Middle frontal gyrus (tissue), 1 donor: ENCODE data around the gene PCDHGB2.
"Not testable (repeated sequence)": the region's sequence is repeated elsewhere in the genome, so short reads cannot be mapped to it uniquely, and the experiment has no call there.

Experiments
- DNase-seq: peaks from one replicate; pipeline ENCODE4 v3.0.0-alpha.2; 2015; ENCODE audit warnings: low spot score; ENCODE audit errors: extremely low spot score

Gene PCDHGB2

GRCh38 chr5:141384471-141385267 lies 24.9 kb downstream of the PCDHGB2 start:
- DNase-seq = no peak

- not testable (repeated sequence) for DNase-seq
Measured at GRCh38 chr5:141387557-141388311, 27.9 kb downstream of the PCDHGB2 start, which contains the start of gene PCDHGB4. TSS of gene PCDHGB4 (plus strand) at chr5:141387698. CDS start at chr5:141387885, 187 bp downstream.

GRCh38 chr5:141388661-141389060 lies 28.9 kb downstream of the PCDHGB2 start:
- no peak for DNase-seq

GRCh38 chr5:141389153-141390042 lies 29.6 kb downstream of the PCDHGB2 start:
- no peak for DNase-seq

DNA sequence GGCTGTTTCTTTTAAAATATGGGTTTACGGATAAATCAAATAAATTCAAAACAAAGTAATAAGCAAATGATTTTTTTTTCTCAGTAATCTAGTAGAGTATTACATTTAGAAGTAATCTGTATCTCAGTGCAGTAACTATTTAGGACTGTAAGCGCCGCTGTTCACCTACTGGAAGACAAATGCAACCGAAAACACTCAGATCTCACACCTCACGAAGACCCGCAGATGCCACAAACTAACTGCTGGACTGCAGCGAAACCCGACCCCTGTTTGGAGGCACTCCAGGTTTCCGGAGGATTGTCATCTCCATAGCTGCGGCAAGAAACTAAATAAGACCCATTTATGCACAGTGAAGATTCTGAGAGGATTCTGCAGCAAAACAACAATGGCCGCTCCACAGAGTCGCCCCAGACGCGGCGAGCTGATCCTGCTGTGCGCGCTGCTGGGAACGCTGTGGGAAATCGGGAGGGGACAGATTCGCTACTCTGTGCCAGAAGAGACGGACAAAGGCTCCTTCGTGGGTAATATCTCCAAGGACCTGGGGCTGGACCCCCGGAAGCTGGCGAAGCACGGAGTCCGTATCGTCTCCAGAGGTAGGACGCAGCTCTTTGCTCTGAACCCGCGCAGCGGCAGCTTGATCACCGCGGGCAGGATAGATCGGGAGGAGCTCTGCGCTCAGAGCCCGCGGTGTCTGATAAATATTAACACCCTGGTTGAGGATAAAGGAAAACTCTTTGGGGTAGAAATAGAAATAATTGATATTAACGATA lies 32.8 kb downstream of the PCDHGB2 start, which contains the start of gene PCDHGA8:
Gene PCDHGA8 (plus strand): TSS at position 205 of the 770 bp plus-strand sequence. CDS start 181 bp downstream, at position 386.
- DNase-seq = no peak

GRCh38 chr5:141393267-141393666 lies 33.5 kb downstream of the PCDHGB2 start:
- no peak for DNase-seq

DNA sequence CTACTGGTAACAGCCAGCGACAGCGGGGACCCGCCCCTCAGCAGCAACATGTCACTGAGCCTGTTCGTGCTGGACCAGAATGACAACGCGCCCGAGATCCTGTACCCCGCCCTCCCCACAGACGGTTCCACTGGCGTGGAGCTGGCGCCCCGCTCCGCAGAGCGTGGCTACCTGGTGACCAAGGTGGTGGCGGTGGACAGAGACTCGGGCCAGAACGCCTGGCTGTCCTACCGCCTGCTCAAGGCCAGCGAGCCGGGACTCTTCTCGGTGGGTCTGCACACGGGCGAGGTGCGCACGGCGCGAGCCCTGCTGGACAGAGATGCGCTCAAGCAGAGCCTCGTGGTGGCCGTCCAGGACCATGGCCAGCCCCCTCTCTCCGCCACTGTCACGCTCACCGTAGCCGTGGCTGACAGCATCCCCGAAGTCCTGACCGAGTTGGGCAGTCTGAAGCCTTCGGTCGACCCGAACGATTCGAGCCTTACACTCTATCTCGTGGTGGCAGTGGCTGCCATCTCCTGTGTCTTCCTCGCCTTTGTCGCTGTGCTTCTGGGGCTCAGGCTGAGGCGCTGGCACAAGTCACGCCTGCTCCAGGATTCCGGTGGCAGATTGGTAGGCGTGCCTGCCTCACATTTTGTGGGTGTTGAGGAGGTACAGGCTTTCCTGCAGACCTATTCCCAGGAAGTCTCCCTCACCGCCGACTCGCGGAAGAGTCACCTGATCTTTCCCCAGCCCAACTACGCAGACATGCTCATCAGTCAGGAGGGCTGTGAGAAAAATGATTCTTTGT lies 34.8 kb downstream of the PCDHGB2 start:
- not testable (repeated sequence) for DNase-seq

DNA sequence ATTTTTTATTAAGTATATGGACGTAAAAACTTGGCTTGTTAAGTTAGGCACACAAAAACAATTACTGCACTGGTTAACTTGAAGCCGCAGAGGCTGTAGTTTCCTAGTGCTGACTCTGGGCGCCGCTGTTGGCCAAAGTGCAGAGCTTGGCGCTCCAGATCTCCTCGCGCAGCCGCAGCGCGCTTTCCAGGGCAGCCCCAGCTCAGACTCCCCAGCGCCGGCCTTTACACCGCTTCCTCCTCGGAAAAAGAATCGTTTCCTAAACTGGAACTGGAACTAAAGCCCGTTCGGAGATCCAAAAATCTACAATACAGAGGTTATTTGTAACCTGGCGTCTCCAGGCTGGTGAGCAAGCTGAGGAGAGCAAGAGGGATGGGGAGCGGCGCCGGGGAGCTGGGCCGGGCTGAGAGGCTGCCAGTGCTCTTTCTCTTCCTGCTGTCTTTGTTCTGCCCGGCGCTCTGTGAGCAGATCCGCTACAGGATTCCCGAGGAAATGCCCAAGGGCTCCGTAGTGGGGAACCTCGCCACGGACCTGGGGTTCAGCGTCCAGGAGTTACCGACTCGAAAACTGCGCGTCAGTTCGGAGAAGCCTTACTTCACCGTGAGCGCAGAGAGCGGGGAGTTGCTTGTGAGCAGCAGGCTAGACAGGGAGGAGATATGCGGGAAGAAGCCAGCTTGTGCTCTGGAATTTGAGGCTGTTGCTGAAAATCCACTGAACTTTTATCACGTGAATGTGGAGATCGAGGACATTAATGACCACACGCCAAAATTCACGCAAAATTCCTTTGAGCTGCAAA lies 38.2 kb downstream of the PCDHGB2 start, which contains the start of gene PCDHGB5:
Gene PCDHGB5 (plus strand): TSS at position 192 of the 796 bp plus-strand sequence. CDS start 181 bp downstream, at position 373.
- not testable (repeated sequence) for DNase-seq

DNA sequence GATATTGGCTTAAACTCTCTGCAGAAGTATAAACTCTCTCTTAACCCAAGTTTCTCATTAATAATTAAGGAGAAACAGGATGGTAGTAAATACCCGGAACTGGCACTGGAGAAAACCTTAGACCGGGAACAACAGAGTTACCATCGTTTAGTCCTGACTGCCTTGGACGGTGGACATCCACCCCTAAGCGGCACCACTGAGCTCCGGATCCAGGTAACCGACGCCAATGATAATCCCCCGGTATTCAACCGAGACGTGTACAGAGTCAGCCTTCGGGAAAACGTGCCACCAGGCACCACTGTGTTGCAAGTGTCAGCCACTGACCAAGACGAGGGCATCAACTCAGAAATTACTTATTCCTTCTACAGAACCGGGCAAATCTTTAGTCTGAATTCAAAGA lies 38.8 kb downstream of the PCDHGB2 start:
- no peak for DNase-seq

DNA sequence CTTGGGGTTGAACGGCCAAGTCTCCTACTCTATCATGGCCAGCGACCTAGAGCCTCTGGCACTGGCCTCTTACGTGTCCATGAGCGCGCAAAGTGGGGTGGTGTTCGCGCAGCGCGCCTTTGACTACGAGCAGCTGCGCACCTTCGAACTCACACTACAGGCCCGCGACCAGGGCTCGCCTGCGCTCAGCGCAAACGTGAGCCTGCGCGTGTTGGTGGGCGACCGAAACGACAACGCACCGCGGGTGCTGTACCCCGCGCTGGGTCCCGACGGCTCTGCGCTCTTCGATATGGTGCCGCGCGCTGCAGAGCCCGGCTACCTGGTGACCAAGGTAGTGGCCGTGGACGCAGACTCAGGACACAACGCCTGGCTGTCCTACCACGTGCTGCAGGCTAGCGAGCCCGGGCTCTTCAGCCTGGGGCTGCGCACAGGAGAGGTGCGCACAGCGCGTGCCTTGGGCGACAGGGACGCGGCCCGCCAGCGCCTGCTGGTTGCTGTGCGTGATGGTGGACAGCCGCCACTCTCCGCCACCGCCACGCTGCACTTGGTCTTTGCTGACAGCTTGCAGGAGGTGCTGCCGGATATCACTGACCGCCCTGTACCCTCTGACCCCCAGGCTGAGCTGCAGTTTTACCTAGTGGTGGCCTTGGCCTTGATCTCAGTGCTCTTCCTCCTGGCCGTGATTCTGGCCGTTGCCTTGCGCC lies 39.9 kb downstream of the PCDHGB2 start:
- DNase-seq = no peak

DNA sequence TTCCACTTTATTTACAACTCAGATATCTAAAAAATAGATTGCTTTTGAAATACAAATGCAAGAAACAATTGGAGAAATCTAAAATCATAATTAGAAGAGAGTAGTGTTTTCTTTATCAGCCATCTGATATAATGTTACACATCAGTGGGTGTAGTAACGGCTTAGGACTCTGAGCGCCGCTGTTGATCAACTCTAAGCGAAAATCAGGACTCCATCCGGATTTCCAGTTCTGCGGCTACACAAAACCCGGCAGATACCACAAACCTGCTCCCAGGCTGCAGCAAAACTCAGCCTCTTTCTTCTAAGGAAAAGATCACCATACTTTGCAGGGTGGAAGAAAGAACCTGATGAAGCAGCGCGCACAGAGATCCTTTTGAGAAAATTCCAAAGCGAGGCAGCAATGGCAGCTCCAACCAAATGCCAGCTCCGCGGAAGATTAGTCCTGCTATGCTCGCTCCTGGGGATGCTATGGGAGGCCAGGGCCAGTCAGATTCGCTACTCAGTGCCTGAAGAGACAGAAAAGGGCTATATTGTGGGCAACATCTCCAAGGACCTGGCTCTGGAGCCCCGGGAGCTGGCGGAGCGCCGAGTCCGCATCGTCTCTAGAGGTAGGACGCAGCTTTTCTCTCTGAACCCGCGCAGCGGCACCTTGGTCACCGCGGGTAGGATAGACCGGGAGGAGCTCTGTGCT lies 42.9 kb downstream of the PCDHGB2 start, which contains the start of gene PCDHGA9:
Gene PCDHGA9 (plus strand): TSS at position 226 of the 691 bp plus-strand sequence. CDS start 175 bp downstream, at position 401.
- DNase-seq = no peak

DNA sequence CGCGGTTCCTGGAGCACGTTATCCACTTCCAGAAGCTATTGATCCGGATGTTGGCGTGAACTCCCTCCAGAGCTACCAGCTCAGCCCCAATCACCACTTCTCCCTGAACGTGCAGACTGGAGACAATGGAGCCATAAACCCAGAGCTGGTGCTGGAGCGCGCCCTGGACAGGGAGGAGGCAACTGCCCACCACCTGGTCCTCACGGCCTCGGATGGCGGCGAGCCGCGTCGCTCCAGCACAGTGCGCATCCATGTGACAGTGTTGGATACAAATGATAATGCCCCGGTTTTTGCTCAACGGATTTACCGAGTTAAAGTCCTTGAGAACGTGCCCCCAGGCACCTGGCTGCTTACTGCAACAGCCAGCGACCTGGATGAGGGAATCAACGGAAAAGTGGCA lies 43.6 kb downstream of the PCDHGB2 start:
- DNase-seq = no peak

DNA sequence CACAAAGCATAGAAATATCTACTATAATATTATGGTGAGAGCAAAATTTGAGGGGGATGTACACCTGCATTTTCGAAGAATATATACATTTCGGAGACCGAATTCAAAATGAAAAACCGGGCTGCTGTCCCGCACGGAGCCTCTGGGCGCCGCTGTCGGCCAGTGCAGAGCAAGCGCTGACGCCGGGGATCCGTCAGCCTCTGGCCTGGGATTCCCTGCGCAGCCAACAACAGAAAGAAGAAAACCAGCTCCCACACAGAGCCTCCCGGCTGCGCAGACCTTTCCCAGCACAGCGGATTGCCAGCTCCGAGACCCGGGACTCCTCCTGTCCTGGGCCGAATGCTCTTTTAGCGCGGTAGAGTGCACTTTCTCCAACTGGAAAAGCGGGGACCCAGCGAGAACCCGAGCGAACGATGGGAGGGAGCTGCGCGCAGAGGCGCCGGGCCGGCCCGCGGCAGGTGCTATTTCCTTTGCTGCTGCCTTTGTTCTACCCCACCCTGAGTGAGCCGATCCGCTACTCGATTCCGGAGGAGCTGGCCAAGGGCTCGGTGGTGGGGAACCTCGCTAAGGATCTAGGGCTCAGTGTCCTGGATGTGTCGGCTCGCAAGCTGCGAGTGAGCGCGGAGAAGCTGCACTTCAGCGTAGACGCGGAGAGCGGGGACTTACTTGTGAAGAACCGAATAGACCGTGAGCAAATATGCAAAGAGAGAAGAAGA lies 48.2 kb downstream of the PCDHGB2 start, which contains the start of gene PCDHGB6:
Gene PCDHGB6 (plus strand): TSS at position 232 of the 716 bp plus-strand sequence. CDS start 182 bp downstream, at position 414.
- DNase-seq = not testable (repeated sequence)

- no peak for DNase-seq
Measured at GRCh38 chr5:141409598-141410306, 50.0 kb downstream of the PCDHGB2 start.

GRCh38 chr5:141411575-141411974 lies 51.8 kb downstream of the PCDHGB2 start:
- DNase-seq = no peak
